ENCODE results near the gene TBC1D22B. TPM values are rescaled to one million over a fixed set of nuclear protein-coding genes. Genes with fewer than 3 reads are reported as not detected.

TBC1D22B gene
- total RNA-seq, 4 donors from 2014 or later = 14.2 to 19.6 (median 18.4) TPM

DNA sequence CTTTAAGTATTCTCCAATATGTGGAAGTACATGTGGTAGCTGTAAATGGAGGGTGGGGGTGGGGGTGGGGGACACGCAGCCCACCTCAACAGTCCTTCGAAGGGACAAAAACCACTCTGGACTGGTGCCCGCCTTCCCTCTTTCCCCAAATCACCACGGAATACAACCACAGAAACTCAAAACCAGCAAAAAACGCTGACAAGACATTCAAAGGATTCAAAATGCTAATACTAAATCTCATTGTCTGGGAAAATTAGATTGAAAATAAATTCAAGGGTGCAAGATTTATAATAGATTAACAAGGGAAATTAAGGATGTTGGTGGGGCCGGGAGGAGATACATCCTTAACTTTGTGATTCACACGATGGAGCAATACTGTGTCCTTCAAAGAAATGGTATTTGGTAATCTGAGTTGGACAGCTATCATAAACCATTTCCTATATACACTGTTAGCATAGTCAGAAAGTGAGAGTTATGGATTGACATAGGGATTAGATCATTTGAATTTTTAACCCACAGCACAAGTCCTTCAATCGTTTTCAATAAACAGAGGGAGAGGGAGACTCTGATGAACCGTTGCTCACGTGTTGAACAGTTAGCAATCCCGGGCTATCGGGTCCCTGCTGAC is 766 bp upstream of the TBC1D22B start:
- Histone ChIP-seq H3K27me3 (no peaks in the 10 kb centered on the region), H3K36me3 (no peaks in the 10 kb centered on the region), H3K4me3 (peak overlapping the region; percentile 74), H3K4me1 (peaks cover 25% of the 10 kb centered on the region), H3K27ac (no peak overlapping the region), H3K9me3 (no peaks in the 10 kb centered on the region)
- WGBS = 51% methylated on average over 12 of the region's 12 CpGs
- TF ChIP-seq EP300 (IDR thresholded peaks at IDR 0.05) (no peak), POLR2A (IDR thresholded peaks at IDR 0.05) (no peak), POLR2AphosphoS5 (IDR thresholded peaks at IDR 0.05) (no peak)
- TF ChIP-seq, protein P1, sequence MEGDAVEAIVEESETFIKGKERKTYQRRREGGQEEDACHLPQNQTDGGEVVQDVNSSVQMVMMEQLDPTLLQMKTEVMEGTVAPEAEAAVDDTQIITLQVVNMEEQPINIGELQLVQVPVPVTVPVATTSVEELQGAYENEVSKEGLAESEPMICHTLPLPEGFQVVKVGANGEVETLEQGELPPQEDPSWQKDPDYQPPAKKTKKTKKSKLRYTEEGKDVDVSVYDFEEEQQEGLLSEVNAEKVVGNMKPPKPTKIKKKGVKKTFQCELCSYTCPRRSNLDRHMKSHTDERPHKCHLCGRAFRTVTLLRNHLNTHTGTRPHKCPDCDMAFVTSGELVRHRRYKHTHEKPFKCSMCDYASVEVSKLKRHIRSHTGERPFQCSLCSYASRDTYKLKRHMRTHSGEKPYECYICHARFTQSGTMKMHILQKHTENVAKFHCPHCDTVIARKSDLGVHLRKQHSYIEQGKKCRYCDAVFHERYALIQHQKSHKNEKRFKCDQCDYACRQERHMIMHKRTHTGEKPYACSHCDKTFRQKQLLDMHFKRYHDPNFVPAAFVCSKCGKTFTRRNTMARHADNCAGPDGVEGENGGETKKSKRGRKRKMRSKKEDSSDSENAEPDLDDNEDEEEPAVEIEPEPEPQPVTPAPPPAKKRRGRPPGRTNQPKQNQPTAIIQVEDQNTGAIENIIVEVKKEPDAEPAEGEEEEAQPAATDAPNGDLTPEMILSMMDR (IDR thresholded peaks at IDR 0.05) = no peak
- DNase-seq (ENCODE audit: low spot score in 2 of 2) = no peak

DNA sequence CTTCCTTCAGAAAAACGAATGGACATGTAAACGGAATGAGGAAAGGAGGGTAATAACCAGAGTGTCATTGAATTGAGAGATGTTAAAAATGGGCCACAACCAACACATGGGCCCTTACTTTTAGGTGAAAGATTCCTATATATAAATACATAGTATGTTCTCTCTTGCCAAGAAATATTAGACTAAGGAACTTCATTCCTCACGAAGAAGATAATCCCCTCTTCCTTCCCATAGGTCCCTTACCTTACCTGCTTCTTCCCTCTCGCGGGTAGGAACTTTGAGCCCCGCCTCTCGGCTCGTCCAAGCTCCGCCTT is 295 bp upstream of the TBC1D22B start:
- Histone ChIP-seq H3K27me3 (no peaks in the 10 kb centered on the region), H3K27ac (no peak overlapping the region), H3K36me3 (no peaks in the 10 kb centered on the region), H3K4me1 (peaks cover 29% of the 10 kb centered on the region), H3K9me3 (no peaks in the 10 kb centered on the region), H3K4me3 (peak overlapping the region; percentile 74)
- WGBS = 1% methylated on average over 9 of the region's 9 CpGs
- no peak for TF ChIP-seq EP300 (IDR thresholded peaks at IDR 0.05)
- TF ChIP-seq POLR2AphosphoS5 (IDR thresholded peaks at IDR 0.05) = no peak
- TF ChIP-seq, protein P1 (IDR thresholded peaks at IDR 0.05) = no peak
- TF ChIP-seq POLR2A (IDR thresholded peaks at IDR 0.05) = no peak
- DNase-seq (ENCODE audit: low spot score in 2 of 2) = no peak

DNA sequence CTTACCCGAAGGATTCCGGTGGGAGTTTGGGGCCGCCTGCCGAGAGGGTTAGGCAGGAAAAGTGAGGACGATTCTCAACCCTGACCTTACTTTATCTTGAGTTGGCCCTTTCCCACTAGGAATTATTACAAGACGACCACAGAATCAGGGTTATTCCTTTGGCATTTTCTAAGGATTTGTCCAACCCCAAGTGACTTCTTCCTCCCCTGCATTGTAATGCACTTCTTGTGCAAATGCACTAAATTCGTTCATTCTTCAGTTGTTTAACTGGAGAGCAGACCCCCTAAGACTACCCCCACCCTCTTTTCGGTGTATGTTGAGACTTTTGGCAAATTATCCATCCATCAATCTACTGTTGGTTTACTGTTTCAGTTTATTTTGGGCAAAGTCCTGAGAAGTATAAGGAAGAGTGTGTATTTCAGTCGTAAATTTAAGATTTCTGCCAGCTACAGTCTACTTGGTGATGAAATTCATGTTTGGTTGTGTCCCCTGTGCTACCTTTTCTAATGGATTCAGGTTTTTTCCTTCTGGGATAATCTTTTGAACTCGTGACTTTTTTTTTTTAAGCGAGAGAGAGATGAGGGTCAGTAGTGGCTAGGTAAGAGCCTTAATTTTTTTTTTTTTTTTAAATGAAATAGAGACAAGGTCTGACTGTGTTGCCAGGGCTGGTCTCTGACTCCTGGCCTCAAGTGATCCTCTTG is 983 bp downstream of the TBC1D22B start:
- DNase-seq (ENCODE audit: low spot score in 2 of 2) = no peak
- H3K9me3 ChIP-seq = no peaks in the 10 kb centered on the region
- no peaks in the 10 kb centered on the region for H3K27me3 ChIP-seq
- TF ChIP-seq, protein P1 (IDR thresholded peaks at IDR 0.05) = no peak
- TF ChIP-seq POLR2A (IDR thresholded peaks at IDR 0.05) (no peak), POLR2AphosphoS5 (IDR thresholded peaks at IDR 0.05) (no peak), EP300 (IDR thresholded peaks at IDR 0.05) (no peak)
- H3K4me3 ChIP-seq = peak overlapping the region; percentile 74
- no peaks in the 10 kb centered on the region for H3K36me3 ChIP-seq
- peaks cover 39% of the 10 kb centered on the region for H3K4me1 ChIP-seq
- 15% methylated on average over 11 of the region's 11 CpGs for WGBS
- H3K27ac ChIP-seq = peak overlapping the region; percentile 69

DNA sequence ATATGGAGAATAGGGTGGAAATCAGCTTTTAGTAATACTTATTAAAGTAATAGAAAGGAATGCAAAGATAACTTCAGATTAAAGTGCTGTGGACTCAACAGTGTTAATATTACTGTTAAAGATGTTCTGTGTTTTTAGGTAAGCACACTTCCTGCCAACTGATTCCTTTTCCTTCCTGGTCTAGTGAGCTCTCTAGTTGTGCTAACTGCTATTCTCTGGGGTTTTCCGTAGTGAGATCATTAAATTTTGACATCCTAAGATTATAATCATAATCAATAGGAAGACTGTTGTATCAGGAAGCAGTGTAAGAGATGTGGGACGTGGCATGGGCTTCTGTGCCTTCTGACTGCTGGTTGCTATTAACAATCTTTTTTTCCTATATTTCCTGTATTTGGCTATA is 1.6 kb downstream of the TBC1D22B start:
- no peaks in the 10 kb centered on the region for H3K36me3 ChIP-seq
- H3K9me3 ChIP-seq = no peaks in the 10 kb centered on the region
- H3K27ac ChIP-seq = no peak overlapping the region
- no peak overlapping the region for H3K4me3 ChIP-seq
- 33% methylated on average over 2 of the region's 2 CpGs for WGBS
- H3K4me1 ChIP-seq = peaks cover 39% of the 10 kb centered on the region
- DNase-seq (ENCODE audit: low spot score in 2 of 2) = no peak
- TF ChIP-seq, protein P1 (IDR thresholded peaks at IDR 0.05) = no peak
- TF ChIP-seq POLR2AphosphoS5 (IDR thresholded peaks at IDR 0.05) (no peak), EP300 (IDR thresholded peaks at IDR 0.05) (no peak), POLR2A (IDR thresholded peaks at IDR 0.05) (no peak)
- H3K27me3 ChIP-seq = no peaks in the 10 kb centered on the region

GRCh38 chr6:37260040-37260439 is 2.5 kb downstream of the TBC1D22B start:
- Histone ChIP-seq H3K9me3 (no peaks in the 10 kb centered on the region), H3K36me3 (no peaks in the 10 kb centered on the region), H3K4me1 (peaks cover 40% of the 10 kb centered on the region), H3K4me3 (no peak overlapping the region), H3K27ac (no peak overlapping the region), H3K27me3 (no peaks in the 10 kb centered on the region)
- no peak for TF ChIP-seq EP300 (IDR thresholded peaks at IDR 0.05)
- WGBS = 67% methylated on average over 2 of the region's 2 CpGs
- no peak for DNase-seq (ENCODE audit: low spot score in 2 of 2)
